Cardiac muscle cell (in vitro differentiated cells and primary cell): Measurements from ENCODE around the gene PEX12. TPM values are rescaled to one million over a fixed set of nuclear protein-coding genes. Genes with fewer than 3 reads are reported as not detected.

ENCODE experiments used
- DNase-seq, 2 donors: peaks; one replicate each; pipeline versions ENCODE4 v3.0.0 to v3.0.0-alpha.2; 2010 to 2017; ENCODE audit warnings: low read depth in 1 of 2, low spot score in 1 of 2
- H3K27ac ChIP-seq: fragments of 200-600 bp; sonication (generic); 2 replicates; pipeline ENCODE4 v1.5.1; 2016
- H3K27me3 ChIP-seq: fragments of 200-600 bp; sonication (generic); 2 replicates; pipeline ENCODE4 v1.6.0; 2016; ENCODE audit warnings: control low read depth
- H3K36me3 ChIP-seq: fragments of 200-600 bp; sonication (generic); 2 replicates; pipeline ENCODE4 v1.5.1; 2016; ENCODE audit warnings: control low read depth
- H3K4me1 ChIP-seq: fragments of 200-600 bp; sonication (generic); 2 replicates; pipeline ENCODE4 v1.8.1; 2017; ENCODE audit warnings: low read depth, mild to moderate bottlenecking, mixed run types
- H3K4me3 ChIP-seq: fragments of 200-600 bp; sonication (generic); 2 replicates; pipeline ENCODE4 v1.5.1; 2016; ENCODE audit warnings: mild to moderate bottlenecking
- H3K9me3 ChIP-seq: fragments of 200-600 bp; sonication (generic); 2 replicates; pipeline ENCODE4 v1.5.1; 2017; ENCODE audit warnings: low read depth, mild to moderate bottlenecking, control low read depth
- CTCF ChIP-seq: IDR thresholded peaks from 2 replicates; pipeline ENCODE4 v1.5.1; 2012; ENCODE audit warnings: low read depth, mild to moderate bottlenecking, low read length
- polyA plus RNA-seq: library from polyadenylated mRNA; unstranded; fragments of >200 nt; fragmentation: Nextera tagmentation; extraction: Ambion mirVana; gene quantifications from 2 replicates; pipeline ENCODE4 v1.2.1, GENCODE V29; 2016
- total RNA-seq: library from RNA; depleted of rRNA; stranded (reverse); fragments of >200 nt; gene quantifications from 2 replicates; pipeline ENCODE4 v1.2.3, GENCODE V29; 2016

The PEX12 gene
- total and polyA plus RNA-seq, 2 experiments from 2014 or later: 6.1 to 8.3 TPM

DNA sequence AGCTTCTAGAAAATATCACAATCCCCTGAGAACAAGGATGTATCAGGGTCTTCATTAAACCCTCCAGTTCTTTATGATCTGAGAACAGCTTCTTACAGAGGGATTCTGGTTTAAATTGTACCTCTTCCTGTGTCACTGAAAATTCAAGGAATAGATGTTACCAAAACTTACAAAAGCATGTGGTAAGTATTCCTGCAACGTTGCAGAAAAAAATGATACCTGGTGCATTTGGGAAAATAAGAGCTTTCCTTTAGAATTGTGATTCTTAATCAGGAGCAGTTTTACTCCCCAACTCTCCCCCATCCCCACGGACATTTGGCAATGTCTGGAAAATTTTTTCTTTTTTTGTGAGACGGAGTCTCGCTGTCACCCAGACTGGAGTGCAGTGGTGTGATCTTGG lies 25.1 kb downstream of the PEX12 start:
- H3K36me3 ChIP-seq: no peaks in the 10 kb centered on the region
- no peaks in the 10 kb centered on the region for H3K9me3 ChIP-seq
- H3K4me1 ChIP-seq: no peaks in the 10 kb centered on the region
- no peak for TF ChIP-seq CTCF
- no peak for DNase-seq
- H3K27ac ChIP-seq: no peak overlapping the region
- H3K27me3 ChIP-seq: peaks cover 36% of the 10 kb centered on the region
- H3K4me3 ChIP-seq: no peak overlapping the region

DNA sequence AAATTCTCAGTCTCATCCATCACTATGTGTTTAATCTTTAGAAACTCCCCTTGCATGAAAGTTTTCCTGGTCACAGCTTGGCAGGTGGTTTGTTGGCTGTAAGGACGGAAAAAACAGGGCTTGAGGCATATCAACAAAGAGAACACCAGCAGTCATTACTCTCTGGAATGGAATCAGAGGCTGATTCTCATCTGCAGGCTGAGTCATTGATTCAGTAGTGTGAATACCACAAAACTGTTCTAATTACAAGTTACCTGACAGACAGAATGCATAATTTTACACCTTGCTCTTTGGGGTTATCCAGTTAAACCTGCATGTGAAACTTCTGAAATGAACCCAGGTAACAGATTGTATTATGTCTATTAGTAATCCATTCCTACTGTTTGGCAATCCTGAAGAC lies 29.4 kb downstream of the PEX12 start:
- Histone ChIP-seq H3K9me3 (no peaks in the 10 kb centered on the region), H3K4me1 (no peaks in the 10 kb centered on the region), H3K27ac (no peak overlapping the region), H3K4me3 (no peak overlapping the region), H3K36me3 (no peaks in the 10 kb centered on the region), H3K27me3 (peaks cover 64% of the 10 kb centered on the region)
- TF ChIP-seq CTCF: no peak
- DNase-seq: no peak

DNA sequence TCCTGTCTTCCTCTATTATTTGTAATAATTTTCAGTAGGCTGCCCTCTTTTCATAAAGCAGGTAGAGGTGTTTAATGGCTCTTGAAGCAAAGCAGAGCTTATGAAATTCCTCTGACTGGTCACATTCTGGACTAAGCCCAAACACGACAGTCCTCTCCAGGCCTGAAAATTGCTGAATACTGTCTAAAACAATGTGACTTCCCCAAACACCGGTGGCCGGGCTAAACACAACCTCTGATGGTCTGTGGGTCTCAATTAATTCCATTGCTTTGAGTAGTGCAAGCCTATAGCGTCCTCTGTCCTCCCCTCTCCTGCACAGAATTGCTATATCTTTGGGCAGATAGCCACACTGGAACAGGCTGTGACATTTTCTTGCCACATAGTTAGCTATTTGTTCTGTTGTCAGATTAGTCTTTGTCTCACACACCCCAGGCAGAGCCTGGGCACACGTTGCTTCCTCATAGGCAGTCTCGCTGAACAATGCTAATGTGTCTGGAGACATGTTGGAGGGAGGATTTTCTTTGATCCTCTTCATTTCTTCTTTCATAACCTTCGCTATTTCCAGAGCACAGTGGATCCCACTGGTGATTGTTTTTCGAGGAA lies 30.1 kb downstream of the PEX12 start:
- no peak overlapping the region for H3K4me3 ChIP-seq
- DNase-seq: no peak
- H3K4me1 ChIP-seq: no peaks in the 10 kb centered on the region
- H3K36me3 ChIP-seq: no peaks in the 10 kb centered on the region
- H3K27me3 ChIP-seq: peaks cover 68% of the 10 kb centered on the region
- H3K27ac ChIP-seq: no peak overlapping the region
- no peaks in the 10 kb centered on the region for H3K9me3 ChIP-seq
- no peak for TF ChIP-seq CTCF

- no peaks in the 10 kb centered on the region for H3K36me3 ChIP-seq
- no peak for TF ChIP-seq CTCF
- H3K4me3 ChIP-seq: no peak overlapping the region
- H3K4me1 ChIP-seq: no peaks in the 10 kb centered on the region
- H3K27me3 ChIP-seq: peaks cover 70% of the 10 kb centered on the region
- no peak for DNase-seq
- no peak overlapping the region for H3K27ac ChIP-seq
- H3K9me3 ChIP-seq: no peaks in the 10 kb centered on the region
Measured at GRCh38 chr17:35546487-35546886, 31.9 kb downstream of the PEX12 start.

DNA sequence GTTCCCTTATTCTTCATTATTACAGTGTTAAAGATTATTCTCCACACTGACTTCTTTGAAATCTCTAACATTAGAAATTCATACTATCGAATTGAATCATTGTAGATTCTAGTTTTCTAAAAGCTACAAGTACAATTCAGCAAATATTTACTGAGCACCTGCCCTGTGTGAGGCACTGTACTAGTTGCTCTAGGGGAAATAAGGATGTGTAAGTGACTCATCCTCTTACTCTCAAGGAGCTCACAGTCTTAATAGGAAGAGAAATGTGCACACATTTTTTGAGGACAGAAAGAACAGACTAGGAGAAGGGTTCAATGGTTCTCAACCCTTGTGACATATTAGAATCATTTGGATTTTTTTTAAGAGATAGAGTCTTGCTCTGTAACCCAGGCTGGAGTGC lies 33.2 kb downstream of the PEX12 start:
- H3K36me3 ChIP-seq: no peaks in the 10 kb centered on the region
- H3K4me3 ChIP-seq: no peak overlapping the region
- H3K9me3 ChIP-seq: no peaks in the 10 kb centered on the region
- H3K4me1 ChIP-seq: no peaks in the 10 kb centered on the region
- peaks cover 78% of the 10 kb centered on the region for H3K27me3 ChIP-seq
- no peak for TF ChIP-seq CTCF
- no peak for DNase-seq
- H3K27ac ChIP-seq: no peak overlapping the region

DNA sequence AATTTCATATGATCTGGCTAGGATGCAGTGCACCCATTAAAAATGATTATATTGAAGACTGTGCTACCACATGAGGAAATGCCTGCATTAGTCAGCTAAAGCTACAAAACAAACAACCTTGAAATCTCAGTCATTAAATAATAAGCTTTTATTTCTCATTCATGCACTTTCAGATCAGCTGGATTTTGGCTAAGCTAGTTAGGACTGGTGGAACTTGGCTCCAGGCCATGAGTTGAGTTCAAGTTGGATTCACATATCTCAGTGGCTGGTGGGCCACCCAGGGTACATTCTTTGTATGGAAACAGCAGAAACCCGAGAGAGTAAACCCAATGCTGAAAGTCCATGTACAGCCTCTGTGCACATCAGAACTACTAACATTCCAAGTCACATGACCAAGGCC lies 34.5 kb downstream of the PEX12 start:
- no peaks in the 10 kb centered on the region for H3K4me1 ChIP-seq
- H3K27me3 ChIP-seq: peaks cover 69% of the 10 kb centered on the region
- no peak for DNase-seq
- H3K27ac ChIP-seq: no peak overlapping the region
- no peaks in the 10 kb centered on the region for H3K9me3 ChIP-seq
- H3K4me3 ChIP-seq: no peak overlapping the region
- TF ChIP-seq CTCF: no peak
- no peaks in the 10 kb centered on the region for H3K36me3 ChIP-seq
